Mesenchymal stem cell (in vitro differentiated cells and primary cell): ENCODE results near the gene MGLL.
A peak's percentile ranks its signal among the peaks of the same experiment; 100 is the strongest.

Experiments used
- DNase-seq: peaks from one replicate; pipeline ENCODE4 v3.0.0-alpha.2; 2013
- H2AFZ ChIP-seq: one replicate; pipeline ENCODE4 v1.6.1; 2013; ENCODE audit warnings: low read depth, mild to moderate bottlenecking, control low read depth, inconsistent platforms, low read length, moderate library complexity
- H2AK5ac ChIP-seq: 2 replicates; pipeline ENCODE4 v1.6.1; 2013; ENCODE audit warnings: low read length, moderate library complexity, mild to moderate bottlenecking, inconsistent platforms; ENCODE audit not compliant: severe bottlenecking
- H2BK120ac ChIP-seq: one replicate; pipeline ENCODE4 v1.6.1; 2013; ENCODE audit warnings: low read depth, mild to moderate bottlenecking, inconsistent platforms, low read length, moderate library complexity
- H2BK12ac ChIP-seq, 2 experiments: one replicate each; pipeline ENCODE4 v1.6.1; 2013; ENCODE audit warnings: inconsistent platforms in 2 of 2, low read length in 2 of 2, mild to moderate bottlenecking in 2 of 2, moderate library complexity in 2 of 2, control low read depth in 1 of 2
- H2BK15ac ChIP-seq: one replicate; pipeline ENCODE4 v1.6.1; 2013; ENCODE audit warnings: mild to moderate bottlenecking, low read depth, inconsistent platforms; ENCODE audit not compliant: poor library complexity, severe bottlenecking
- H2BK5ac ChIP-seq: 2 replicates; pipeline ENCODE4 v1.6.1; 2013; ENCODE audit warnings: low read depth, mild to moderate bottlenecking, low read length, control low read depth, inconsistent platforms; ENCODE audit not compliant: poor library complexity, severe bottlenecking
- H3K14ac ChIP-seq, 2 experiments: one replicate each; pipeline ENCODE4 v1.6.1; 2013; ENCODE audit warnings: inconsistent platforms in 2 of 2, low read length in 2 of 2, control low read depth in 1 of 2, mild to moderate bottlenecking in 1 of 2, moderate library complexity in 1 of 2
- H3K18ac ChIP-seq, 2 experiments: one replicate each; pipeline ENCODE4 v1.6.1; 2013; ENCODE audit warnings: inconsistent platforms in 2 of 2, low read length in 2 of 2, control low read depth in 1 of 2, low read depth in 1 of 2, mild to moderate bottlenecking in 1 of 2
- H3K23ac ChIP-seq, 2 experiments: one replicate each; pipeline ENCODE4 v1.6.1; 2013; ENCODE audit warnings: inconsistent platforms in 2 of 2, low read length in 2 of 2, mild to moderate bottlenecking in 2 of 2, moderate library complexity in 2 of 2, control low read depth in 1 of 2
- H3K27ac ChIP-seq: 2 replicates; pipeline ENCODE4 v1.5.1; 2013; ENCODE audit warnings: mild to moderate bottlenecking, moderate library complexity, low read length, control low read depth, inconsistent platforms; ENCODE audit not compliant: poor library complexity, severe bottlenecking
- H3K27me3 ChIP-seq, 2 experiments: 2 replicates each; pipeline versions ENCODE4 v1.6.1 to v1.7.0; 2013; ENCODE audit warnings: low read length in 2 of 2, mild to moderate bottlenecking in 2 of 2, moderate library complexity in 2 of 2, control low read depth in 1 of 2, inconsistent platforms in 1 of 2; ENCODE audit not compliant: control insufficient read depth in 1 of 2, insufficient read depth in 1 of 2
- H3K36me3 ChIP-seq, 2 experiments: 2 replicates each; pipeline versions ENCODE4 v1.6.1 to v1.7.0; 2013; ENCODE audit warnings: low read length in 2 of 2, control low read depth in 1 of 2, inconsistent platforms in 1 of 2, low read depth in 1 of 2, mild to moderate bottlenecking in 1 of 2; ENCODE audit not compliant: insufficient read depth in 2 of 2, control insufficient read depth in 1 of 2
- H3K4ac ChIP-seq, 2 experiments: one replicate each; pipeline ENCODE4 v1.6.1; 2013; ENCODE audit warnings: inconsistent platforms in 2 of 2, low read length in 2 of 2, mild to moderate bottlenecking in 2 of 2, moderate library complexity in 2 of 2, control low read depth in 1 of 2, low read depth in 1 of 2
- H3K4me1 ChIP-seq: 2 replicates; pipeline ENCODE4 v1.6.1; 2013; ENCODE audit warnings: low read depth, low read length, control low read depth; ENCODE audit not compliant: control insufficient read depth, insufficient read depth
- H3K4me2 ChIP-seq: 2 replicates; pipeline ENCODE4 v1.6.1; 2013; ENCODE audit warnings: low read length, mild to moderate bottlenecking, inconsistent platforms; ENCODE audit not compliant: poor library complexity, severe bottlenecking
- H3K4me3 ChIP-seq, 2 experiments: 2 replicates each; pipeline versions ENCODE4 v1.5.1 to v1.7.0; 2013; ENCODE audit warnings: low read length in 2 of 2, mild to moderate bottlenecking in 2 of 2, control low read depth in 1 of 2, low read depth in 1 of 2; ENCODE audit not compliant: insufficient read depth in 1 of 2
- H3K79me1 ChIP-seq: replicated peaks from 2 replicates; pipeline ENCODE4 v1.6.1; 2013; ENCODE audit warnings: mild to moderate bottlenecking, control low read depth, low read length, inconsistent platforms; ENCODE audit not compliant: poor library complexity, severe bottlenecking
- H3K9ac ChIP-seq: 2 replicates; pipeline ENCODE4 v1.7.0; 2013; ENCODE audit warnings: mild to moderate bottlenecking, low read length, moderate library complexity
- H3K9me3 ChIP-seq: 2 replicates; pipeline ENCODE4 v1.7.0; 2013; ENCODE audit warnings: mild to moderate bottlenecking, low read length; ENCODE audit not compliant: control insufficient read depth
- H4K8ac ChIP-seq: one replicate; pipeline ENCODE4 v1.6.1; 2013; ENCODE audit warnings: inconsistent platforms, mild to moderate bottlenecking, low read length, moderate library complexity
- H4K91ac ChIP-seq: one replicate; pipeline ENCODE4 v1.6.1; 2013; ENCODE audit warnings: mild to moderate bottlenecking, low read length, inconsistent platforms
- WGBS: methylation state at CpG from one replicate; pipeline ENCODE4 v1.1.7; 2013; ENCODE audit warnings: mixed read lengths; 5-methylcytosine and 5-hydroxymethylcytosine counted together

The MGLL gene

GRCh38 chr3:127817406-127817841 lies 4.9 kb downstream of the MGLL start:
- 52% methylated on average over 4 of the region's 5 CpGs for WGBS
- no peak overlapping the region for H4K8ac ChIP-seq
- no peak overlapping the region for H4K91ac ChIP-seq
- H3K18ac ChIP-seq: peak overlapping the region in 1 of 2 experiments; percentile 5
- H2BK15ac ChIP-seq: no peak overlapping the region
- peak overlapping the region; percentile 28 for H3K27ac ChIP-seq
- peak overlapping the region; percentile 34 for H3K9ac ChIP-seq
- DNase-seq: peak; percentile 62
- H2BK12ac ChIP-seq: no peak overlapping the region
- no peak overlapping the region for H3K4ac ChIP-seq
- peaks cover 27% of the 10 kb centered on the region for H3K79me1 ChIP-seq
- H2BK5ac ChIP-seq: no peak overlapping the region
- no peak overlapping the region for H3K4me2 ChIP-seq
- no peak overlapping the region for H2AFZ ChIP-seq
- no peak overlapping the region for H3K23ac ChIP-seq
- H3K9me3 ChIP-seq: no peaks in the 10 kb centered on the region
- peaks cover 24% of the 10 kb centered on the region for H3K4me1 ChIP-seq
- H2AK5ac ChIP-seq: peak overlapping the region; percentile 66
- no peaks in the 10 kb centered on the region for H3K27me3 ChIP-seq
- H3K14ac ChIP-seq: no peak overlapping the region
- peaks cover 41 to 53% of the 10 kb centered on the region in 2 experiments for H3K36me3 ChIP-seq
- H2BK120ac ChIP-seq: no peak overlapping the region
- H3K4me3 ChIP-seq: no peak overlapping the region

GRCh38 chr3:127816783-127817405 lies 5.4 kb downstream of the MGLL start:
- H3K4me3 ChIP-seq: no peak overlapping the region
- no peak overlapping the region for H2BK5ac ChIP-seq
- H2BK12ac ChIP-seq: peak overlapping the region in 1 of 2 experiments; percentile 41
- H2AK5ac ChIP-seq: peak overlapping the region; percentile 66
- H3K18ac ChIP-seq: no peak overlapping the region
- no peak overlapping the region for H2AFZ ChIP-seq
- H3K4me1 ChIP-seq: peaks cover 24% of the 10 kb centered on the region
- peaks cover 27% of the 10 kb centered on the region for H3K79me1 ChIP-seq
- H3K27ac ChIP-seq: peak overlapping the region; percentile 28
- H2BK120ac ChIP-seq: no peak overlapping the region
- H3K36me3 ChIP-seq: peaks cover 43 to 58% of the 10 kb centered on the region in 2 experiments
- no peak overlapping the region for H2BK15ac ChIP-seq
- 91% methylated on average over 10 of the region's 11 CpGs for WGBS
- no peak overlapping the region for H3K4me2 ChIP-seq
- H3K9me3 ChIP-seq: peaks cover 2% of the 10 kb centered on the region
- no peak for DNase-seq
- H3K4ac ChIP-seq: no peak overlapping the region
- no peak overlapping the region for H4K8ac ChIP-seq
- no peak overlapping the region for H4K91ac ChIP-seq
- H3K23ac ChIP-seq: no peak overlapping the region
- no peaks in the 10 kb centered on the region for H3K27me3 ChIP-seq
- H3K14ac ChIP-seq: no peak overlapping the region
- H3K9ac ChIP-seq: peak overlapping the region; percentile 34

GRCh38 chr3:127815641-127816605 lies 6.4 kb downstream of the MGLL start:
- Histone ChIP-seq H3K79me1 (peaks cover 31% of the 10 kb centered on the region), H2BK15ac (no peak overlapping the region), H3K4me3 (no peak overlapping the region), H3K27ac (no peak overlapping the region), H2BK5ac (no peak overlapping the region), H3K4ac (no peak overlapping the region), H3K18ac (no peak overlapping the region), H2AFZ (no peak overlapping the region), H3K36me3 (peaks cover 49 to 68% of the 10 kb centered on the region in 2 experiments), H3K23ac (no peak overlapping the region), H3K27me3 (no peaks in the 10 kb centered on the region), H3K4me1 (peaks cover 24% of the 10 kb centered on the region), H3K9ac (no peak overlapping the region), H4K91ac (no peak overlapping the region), H2AK5ac (no peak overlapping the region), H4K8ac (no peak overlapping the region), H3K4me2 (no peak overlapping the region), H3K9me3 (peaks cover 5% of the 10 kb centered on the region), H2BK12ac (no peak overlapping the region), H2BK120ac (no peak overlapping the region), H3K14ac (no peak overlapping the region)
- 97% methylated on average over 22 of the region's 23 CpGs for WGBS
- no peak for DNase-seq

- Histone ChIP-seq H3K14ac (no peak overlapping the region), H3K36me3 (peaks cover 54 to 77% of the 10 kb centered on the region in 2 experiments), H3K4me1 (peaks cover 25% of the 10 kb centered on the region), H3K4me3 (no peak overlapping the region), H2BK15ac (no peak overlapping the region), H3K79me1 (peaks cover 33% of the 10 kb centered on the region), H2BK12ac (no peak overlapping the region), H3K9ac (peak overlapping the region; percentile 19), H2AK5ac (peak overlapping the region; percentile 42), H3K27me3 (no peaks in the 10 kb centered on the region), H2AFZ (no peak overlapping the region), H3K27ac (no peak overlapping the region), H3K4ac (no peak overlapping the region), H4K8ac (no peak overlapping the region), H3K9me3 (peaks cover 5% of the 10 kb centered on the region), H2BK5ac (no peak overlapping the region), H3K23ac (no peak overlapping the region), H3K4me2 (no peak overlapping the region), H2BK120ac (no peak overlapping the region), H4K91ac (no peak overlapping the region), H3K18ac (no peak overlapping the region)
- DNase-seq: no peak
- whole genome bisulfite sequencing: 95% methylated on average over 6 of the region's 7 CpGs
Observed at GRCh38 chr3:127815001-127815400, 7.3 kb downstream of the MGLL start.
